ENCODE data around the gene SLC25A22. TPM values are rescaled to one million over a fixed set of nuclear protein-coding genes. Genes with fewer than 3 reads are reported as not detected.

Gene SLC25A22
- polyA plus RNA-seq, 1 donor (not counting 4 experiments of a cell fraction or from before 2014, with no cell fraction given): 13.5 TPM

DNA sequence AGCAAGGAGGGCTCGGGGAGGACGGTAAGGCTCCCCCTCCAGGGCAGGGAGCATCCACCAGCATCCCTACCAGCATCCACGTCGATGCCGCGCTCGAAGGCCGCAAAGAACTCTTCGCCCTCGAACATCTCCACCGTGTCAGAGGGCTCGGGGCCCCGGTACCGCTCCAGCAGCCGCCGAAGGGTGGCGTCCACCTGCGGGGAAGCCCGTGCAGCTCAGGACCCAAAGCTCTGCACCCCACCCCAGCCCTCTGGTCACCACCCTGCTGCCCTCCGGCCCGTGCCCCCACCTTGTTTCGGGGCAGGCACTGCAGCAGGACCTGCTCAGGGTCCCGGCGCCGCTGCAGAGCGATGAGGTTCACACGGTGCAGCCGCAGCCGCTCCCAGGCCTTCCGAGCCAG lies 2.4 kb upstream of the SLC25A22 start:
- peaks cover 26% of the 10 kb centered on the region for H3K4me1 ChIP-seq (ENCODE audit: control insufficient read depth, extremely low read depth, insufficient read depth, low read length)
- H3K36me3 ChIP-seq (ENCODE audit: control insufficient read depth in 2 of 2, extremely low read depth in 1 of 2, insufficient read depth in 2 of 2, low read length in 2 of 2): peaks cover 0 to 17% of the 10 kb centered on the region in 2 experiments
- FAIRE-seq: no peak
- H3K9me3 ChIP-seq (ENCODE audit: control insufficient read depth, low read depth, low read length): no peaks in the 10 kb centered on the region
- DNase-seq (ENCODE audit: low read depth, low spot score): no peak
- TF ChIP-seq, protein P1, sequence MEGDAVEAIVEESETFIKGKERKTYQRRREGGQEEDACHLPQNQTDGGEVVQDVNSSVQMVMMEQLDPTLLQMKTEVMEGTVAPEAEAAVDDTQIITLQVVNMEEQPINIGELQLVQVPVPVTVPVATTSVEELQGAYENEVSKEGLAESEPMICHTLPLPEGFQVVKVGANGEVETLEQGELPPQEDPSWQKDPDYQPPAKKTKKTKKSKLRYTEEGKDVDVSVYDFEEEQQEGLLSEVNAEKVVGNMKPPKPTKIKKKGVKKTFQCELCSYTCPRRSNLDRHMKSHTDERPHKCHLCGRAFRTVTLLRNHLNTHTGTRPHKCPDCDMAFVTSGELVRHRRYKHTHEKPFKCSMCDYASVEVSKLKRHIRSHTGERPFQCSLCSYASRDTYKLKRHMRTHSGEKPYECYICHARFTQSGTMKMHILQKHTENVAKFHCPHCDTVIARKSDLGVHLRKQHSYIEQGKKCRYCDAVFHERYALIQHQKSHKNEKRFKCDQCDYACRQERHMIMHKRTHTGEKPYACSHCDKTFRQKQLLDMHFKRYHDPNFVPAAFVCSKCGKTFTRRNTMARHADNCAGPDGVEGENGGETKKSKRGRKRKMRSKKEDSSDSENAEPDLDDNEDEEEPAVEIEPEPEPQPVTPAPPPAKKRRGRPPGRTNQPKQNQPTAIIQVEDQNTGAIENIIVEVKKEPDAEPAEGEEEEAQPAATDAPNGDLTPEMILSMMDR (optimal IDR thresholded peaks at IDR 0.05 in 1 of 3, IDR thresholded peaks at IDR 0.05 in 1 of 3, conservative IDR thresholded peaks at IDR 0.05 in 1 of 3; ENCODE audit: extremely low read depth in 1 of 3, insufficient read depth in 2 of 3, low read length in 3 of 3): no peak
- TF ChIP-seq EZH2 (IDR thresholded peaks at IDR 0.05; ENCODE audit: low read length): no peak
- H3K9ac ChIP-seq (ENCODE audit: control insufficient read depth, extremely low read depth, insufficient read depth, low read length): no peak overlapping the region
- H3K9me1 ChIP-seq (ENCODE audit: control insufficient read depth, extremely low read depth, insufficient read depth, low read length): no peaks in the 10 kb centered on the region
- no peak overlapping the region for H3K4me3 ChIP-seq (ENCODE audit: control insufficient read depth in 2 of 3, extremely low read depth in 1 of 3, insufficient read depth in 2 of 3, low read depth in 1 of 3, low read length in 3 of 3)
- no peaks in the 10 kb centered on the region for H3K27me3 ChIP-seq (ENCODE audit: control insufficient read depth, extremely low read depth, insufficient read depth, low read length)
- H2AFZ ChIP-seq (ENCODE audit: control insufficient read depth, low read length): no peak overlapping the region
- H3K27ac ChIP-seq (ENCODE audit: control insufficient read depth, insufficient read depth, low read length): no peak overlapping the region
- no peaks in the 10 kb centered on the region for H3K79me2 ChIP-seq (ENCODE audit: control insufficient read depth, insufficient read depth, low read length)
- dilution Hi-C loops (cut with MboI; ENCODE audit: extremely low pct_ligation_motif_present, low sequenced_read_pairs): no loop called here
- no peak overlapping the region for H3K4me2 ChIP-seq (ENCODE audit: control insufficient read depth, extremely low read depth, insufficient read depth, low read depth, low read length)
- no peaks in the 10 kb centered on the region for H4K20me1 ChIP-seq (ENCODE audit: control insufficient read depth, extremely low read depth, insufficient read depth, low read length)

DNA sequence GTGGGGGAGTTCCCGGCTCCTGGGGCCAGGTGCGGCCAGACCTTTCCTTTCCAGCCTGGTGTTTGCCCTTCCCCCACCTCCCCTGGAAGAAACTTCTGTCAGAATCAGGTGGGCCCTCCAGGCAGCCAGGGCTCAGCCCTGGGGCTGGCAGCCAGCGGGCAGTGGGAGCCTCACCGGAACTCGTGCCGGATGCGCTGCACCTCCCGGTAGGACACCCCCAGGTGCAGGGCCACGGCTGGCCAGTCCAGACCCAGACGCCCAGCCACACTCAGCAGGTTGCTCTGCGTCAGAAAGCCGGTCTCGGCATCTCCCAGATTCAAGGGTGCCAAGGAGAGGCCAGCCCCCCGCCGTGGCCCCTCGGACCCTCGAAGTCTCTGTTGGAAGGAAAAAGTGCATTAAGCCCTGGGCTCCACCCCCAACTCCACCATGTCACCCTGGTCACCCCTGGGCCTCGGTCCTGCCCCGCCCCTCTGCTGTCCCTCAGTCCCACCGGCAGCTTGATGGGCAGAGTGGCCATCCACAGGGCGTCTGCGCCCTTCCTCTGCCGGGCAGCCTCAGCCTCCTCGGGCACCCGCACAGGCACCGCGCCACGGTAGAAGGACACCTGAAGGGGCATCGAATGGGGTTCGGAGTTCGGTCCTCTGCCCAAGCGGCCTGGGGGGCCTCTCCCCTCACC lies 1.7 kb upstream of the SLC25A22 start:
- no peak overlapping the region for H3K4me3 ChIP-seq (ENCODE audit: control insufficient read depth in 2 of 3, extremely low read depth in 1 of 3, insufficient read depth in 2 of 3, low read depth in 1 of 3, low read length in 3 of 3)
- no peaks in the 10 kb centered on the region for H3K27me3 ChIP-seq (ENCODE audit: control insufficient read depth, extremely low read depth, insufficient read depth, low read length)
- dilution Hi-C loops (cut with MboI; ENCODE audit: extremely low pct_ligation_motif_present, low sequenced_read_pairs): no loop called here
- no peaks in the 10 kb centered on the region for H3K9me1 ChIP-seq (ENCODE audit: control insufficient read depth, extremely low read depth, insufficient read depth, low read length)
- no peak overlapping the region for H3K27ac ChIP-seq (ENCODE audit: control insufficient read depth, insufficient read depth, low read length)
- H4K20me1 ChIP-seq (ENCODE audit: control insufficient read depth, extremely low read depth, insufficient read depth, low read length): no peaks in the 10 kb centered on the region
- H2AFZ ChIP-seq (ENCODE audit: control insufficient read depth, low read length): no peak overlapping the region
- no peak overlapping the region for H3K9ac ChIP-seq (ENCODE audit: control insufficient read depth, extremely low read depth, insufficient read depth, low read length)
- TF ChIP-seq, protein P1 (optimal IDR thresholded peaks at IDR 0.05 in 1 of 3, IDR thresholded peaks at IDR 0.05 in 1 of 3, conservative IDR thresholded peaks at IDR 0.05 in 1 of 3; ENCODE audit: extremely low read depth in 1 of 3, insufficient read depth in 2 of 3, low read length in 3 of 3): no peak
- no peak for TF ChIP-seq EZH2 (IDR thresholded peaks at IDR 0.05; ENCODE audit: low read length)
- no peaks in the 10 kb centered on the region for H3K79me2 ChIP-seq (ENCODE audit: control insufficient read depth, insufficient read depth, low read length)
- no peak for DNase-seq (ENCODE audit: low read depth, low spot score)
- H3K4me1 ChIP-seq (ENCODE audit: control insufficient read depth, extremely low read depth, insufficient read depth, low read length): peaks cover 29% of the 10 kb centered on the region
- H3K4me2 ChIP-seq (ENCODE audit: control insufficient read depth, extremely low read depth, insufficient read depth, low read depth, low read length): no peak overlapping the region
- H3K9me3 ChIP-seq (ENCODE audit: control insufficient read depth, low read depth, low read length): no peaks in the 10 kb centered on the region
- no peak for FAIRE-seq
- H3K36me3 ChIP-seq (ENCODE audit: control insufficient read depth in 2 of 2, extremely low read depth in 1 of 2, insufficient read depth in 2 of 2, low read length in 2 of 2): peaks cover 0 to 17% of the 10 kb centered on the region in 2 experiments
